Ovary (tissue), 9 donors: Measurements from ENCODE around the gene KRTAP22-2. TPM values are rescaled to one million over a fixed set of nuclear protein-coding genes. Genes with fewer than 3 reads are reported as not detected.

Experiments used
- DNase-seq, 5 donors: peaks; one replicate each; pipeline ENCODE4 v3.0.0-alpha.2; 2019 to 2020
- H3K27ac ChIP-seq, 2 donors: fragments of 200-600 bp; one replicate each; pipeline versions ENCODE4 v1.5.1 to v1.8.0; 2019 to 2022
- H3K27me3 ChIP-seq: fragments of 200-600 bp; one replicate; pipeline ENCODE4 v1.8.0; 2022
- H3K36me3 ChIP-seq: fragments of 200-600 bp; sonication (generic); one replicate; pipeline ENCODE4 v1.5.1; 2019
- H3K4me1 ChIP-seq: one replicate; pipeline ENCODE4 v1.8.1; 2013; ENCODE audit warnings: mild to moderate bottlenecking, moderate library complexity; ENCODE audit not compliant: insufficient read depth
- H3K4me3 ChIP-seq: fragments of 200-600 bp; sonication (generic); one replicate; pipeline ENCODE4 v1.5.1; 2017
- H3K9me3 ChIP-seq, 2 donors: fragments of 200-600 bp in 1 of 2; sonication (generic) in 1 of 2; one replicate each; pipeline versions ENCODE4 v1.5.1 to v1.8.1; 2013 to 2019; ENCODE audit warnings: mild to moderate bottlenecking in 1 of 2, moderate library complexity in 1 of 2
- EP300 ChIP-seq: sonication (generic); formaldehyde crosslinking; IDR thresholded peaks from one replicate; pipeline ENCODE4 v1.6.1; 2017; ENCODE audit warnings: antibody characterized with exemption
- POLR2A ChIP-seq: fragments of 450-650 bp; IDR thresholded peaks from one replicate; pipeline ENCODE4 v1.6.1; 2017; ENCODE audit warnings: antibody characterized with exemption, mild to moderate bottlenecking, moderate library complexity
- WGBS, 3 donors: extraction: QIAGEN DNeasy Blood & Tissue Kit in 1 of 3; methylation state at CpG; one replicate each; pipeline versions ENCODE4 v1.1.5 to v1.1.7; 2013 to 2017; 5-methylcytosine and 5-hydroxymethylcytosine counted together
- intact Hi-C, 4 donors: fragments of 100-400 bp; cut with DNase I; formaldehyde crosslinking; loops; one replicate each; pipeline versions ENCODE4 v1.11.0 to v1.15.1; 2022 to 2023
- polyA plus RNA-seq, 2 donors: library from polyadenylated mRNA; stranded (reverse); fragments of 200-250 nt in 1 of 2; fragments of 350-450 nt in 1 of 2; fragmentation: Illumina TruSeq in 1 of 2; extraction: RNeasy Lipid Tissue Mini Kit (QIAGEN cat#74804) in 1 of 2; gene quantifications; one replicate each; pipeline ENCODE4 v1.2.3, GENCODE V29; 2013 to 2014
- total RNA-seq, 7 donors: library from RNA; depleted of rRNA in 2 of 7; stranded (reverse); fragments of >200 nt in 2 of 7; fragmentation: NEBNext Ultra II Directional in 3 of 7; extraction: Animal tissue kit (Norgen Biotek cat#: 25700) in 3 of 7; gene quantifications; one replicate each; pipeline versions ENCODE4 v1.1.0 to v1.2.4, GENCODE V29; 2016 to 2023
- TF ChIP-seq, protein P1 (sequence below), 3 donors: fragments of 450-650 bp in 2 of 3; fragments of 200-600 bp in 1 of 3; IDR thresholded peaks; one replicate each; pipeline versions ENCODE4 v1.5.1 to v1.8.0; 2016 to 2022; ENCODE audit warnings: antibody characterized with exemption in 3 of 3, mild to moderate bottlenecking in 1 of 3
- donor health status: DM: no; HTN: no; CAD: no; lungs with moderate emphysema.
- donor health status: DM: no; HTN: no; CAD: no.
- donor health status: Bipolar disorder and iron deficiency.
- donor health status: DM: yes; HTN: yes; CAD: no.
- donor health status: DM: no; HTN: no; CAD: no.
- donor health status: DM: yes; HTN: yes; CAD: no.

The KRTAP22-2 gene
- total and polyA plus RNA-seq, 9 donors, result not detected

DNA sequence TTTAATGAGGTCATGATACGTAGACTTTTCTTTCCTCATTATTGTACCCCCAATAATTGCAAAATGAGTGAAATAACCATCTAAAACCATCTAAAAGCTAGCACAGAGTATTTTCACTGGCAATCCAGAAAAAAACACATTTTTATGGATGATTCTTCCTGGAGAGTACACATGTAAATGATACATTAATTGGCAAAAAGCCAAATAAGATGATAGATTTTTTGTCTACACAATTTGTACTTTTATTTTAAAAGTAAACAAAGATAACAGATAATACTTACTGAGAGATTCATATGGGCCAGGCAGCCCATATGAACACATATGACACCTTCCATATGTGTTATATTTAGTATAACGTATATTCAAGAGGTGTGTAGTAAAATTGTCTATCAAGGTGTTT, 26.6 kb downstream of the KRTAP22-2 start:
- DNase-seq, result no peak
- intact Hi-C loops, result no loop called here
- TF ChIP-seq POLR2A, result no peak
- no peaks in the 10 kb centered on the region for H3K9me3 ChIP-seq
- no peaks in the 10 kb centered on the region for H3K4me1 ChIP-seq
- no peak overlapping the region for H3K4me3 ChIP-seq
- no peaks in the 10 kb centered on the region for H3K27me3 ChIP-seq
- no peaks in the 10 kb centered on the region for H3K36me3 ChIP-seq
- H3K27ac ChIP-seq, result no peak overlapping the region
- 80 to 84% (median 81%) methylated on average over 2 of the region's 2 CpGs for WGBS, 3 donors

DNA sequence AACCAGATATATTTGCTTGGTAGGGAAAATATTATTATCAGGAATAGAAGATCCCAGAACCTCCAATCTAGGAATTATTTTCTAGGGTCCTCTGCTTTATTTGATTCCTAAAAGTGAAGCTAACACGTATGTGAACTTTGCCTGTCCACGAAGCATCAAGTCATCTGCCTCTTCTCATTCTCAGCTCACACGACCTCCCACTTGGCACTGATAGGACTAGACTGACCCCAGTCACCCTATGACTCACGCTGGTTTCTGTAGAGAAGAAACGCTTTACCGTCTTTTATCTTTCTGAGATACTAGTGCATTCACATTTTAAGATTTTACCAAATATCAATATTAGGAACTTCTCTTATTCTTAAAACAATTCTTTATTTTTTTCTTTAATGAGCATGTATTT, 27.1 kb downstream of the KRTAP22-2 start:
- TF ChIP-seq EP300 (no peak), POLR2A (no peak)
- TF ChIP-seq, protein P1, sequence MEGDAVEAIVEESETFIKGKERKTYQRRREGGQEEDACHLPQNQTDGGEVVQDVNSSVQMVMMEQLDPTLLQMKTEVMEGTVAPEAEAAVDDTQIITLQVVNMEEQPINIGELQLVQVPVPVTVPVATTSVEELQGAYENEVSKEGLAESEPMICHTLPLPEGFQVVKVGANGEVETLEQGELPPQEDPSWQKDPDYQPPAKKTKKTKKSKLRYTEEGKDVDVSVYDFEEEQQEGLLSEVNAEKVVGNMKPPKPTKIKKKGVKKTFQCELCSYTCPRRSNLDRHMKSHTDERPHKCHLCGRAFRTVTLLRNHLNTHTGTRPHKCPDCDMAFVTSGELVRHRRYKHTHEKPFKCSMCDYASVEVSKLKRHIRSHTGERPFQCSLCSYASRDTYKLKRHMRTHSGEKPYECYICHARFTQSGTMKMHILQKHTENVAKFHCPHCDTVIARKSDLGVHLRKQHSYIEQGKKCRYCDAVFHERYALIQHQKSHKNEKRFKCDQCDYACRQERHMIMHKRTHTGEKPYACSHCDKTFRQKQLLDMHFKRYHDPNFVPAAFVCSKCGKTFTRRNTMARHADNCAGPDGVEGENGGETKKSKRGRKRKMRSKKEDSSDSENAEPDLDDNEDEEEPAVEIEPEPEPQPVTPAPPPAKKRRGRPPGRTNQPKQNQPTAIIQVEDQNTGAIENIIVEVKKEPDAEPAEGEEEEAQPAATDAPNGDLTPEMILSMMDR (IDR thresholded peaks at IDR 0.05), result no peak
- Histone ChIP-seq H3K9me3 (no peaks in the 10 kb centered on the region), H3K27ac (no peak overlapping the region), H3K36me3 (no peaks in the 10 kb centered on the region), H3K4me1 (no peaks in the 10 kb centered on the region), H3K27me3 (no peaks in the 10 kb centered on the region), H3K4me3 (no peak overlapping the region)
- intact Hi-C loops, result no loop called here
- 52 to 78% (median 60%) methylated on average over 6 of the region's 6 CpGs for WGBS, 3 donors
- DNase-seq, result no peak

DNA sequence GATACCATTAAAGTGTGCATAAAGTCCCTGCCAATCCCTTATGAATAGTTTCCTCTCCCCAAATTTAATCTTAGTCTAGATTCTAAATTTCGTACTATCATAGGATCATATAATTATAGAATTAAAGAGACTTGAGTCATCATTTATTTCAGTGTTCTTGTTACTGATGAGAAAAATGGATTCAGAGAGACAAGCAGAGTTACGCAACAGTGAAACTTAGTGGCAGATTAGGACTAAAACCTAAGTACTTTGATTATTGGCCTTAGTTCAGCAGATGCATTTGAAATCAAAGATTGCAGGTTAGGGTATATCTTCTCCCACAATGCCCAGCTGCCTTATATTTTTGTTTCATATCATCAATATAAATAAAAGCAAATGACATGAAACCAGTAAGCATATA, 28.2 kb downstream of the KRTAP22-2 start:
- WGBS, 3 donors, result 73 to 80% (median 79%) methylated on average over 2 of the region's 2 CpGs
- no peaks in the 10 kb centered on the region for H3K36me3 ChIP-seq
- H3K27me3 ChIP-seq, result no peaks in the 10 kb centered on the region
- H3K9me3 ChIP-seq, result no peaks in the 10 kb centered on the region
- DNase-seq, result no peak
- no peak overlapping the region for H3K27ac ChIP-seq
- H3K4me1 ChIP-seq, result no peaks in the 10 kb centered on the region
- intact Hi-C loops, result no loop called here
- TF ChIP-seq POLR2A (no peak), EP300 (no peak)
- TF ChIP-seq, protein P1 (IDR thresholded peaks at IDR 0.05), result no peak
- H3K4me3 ChIP-seq, result no peak overlapping the region

DNA sequence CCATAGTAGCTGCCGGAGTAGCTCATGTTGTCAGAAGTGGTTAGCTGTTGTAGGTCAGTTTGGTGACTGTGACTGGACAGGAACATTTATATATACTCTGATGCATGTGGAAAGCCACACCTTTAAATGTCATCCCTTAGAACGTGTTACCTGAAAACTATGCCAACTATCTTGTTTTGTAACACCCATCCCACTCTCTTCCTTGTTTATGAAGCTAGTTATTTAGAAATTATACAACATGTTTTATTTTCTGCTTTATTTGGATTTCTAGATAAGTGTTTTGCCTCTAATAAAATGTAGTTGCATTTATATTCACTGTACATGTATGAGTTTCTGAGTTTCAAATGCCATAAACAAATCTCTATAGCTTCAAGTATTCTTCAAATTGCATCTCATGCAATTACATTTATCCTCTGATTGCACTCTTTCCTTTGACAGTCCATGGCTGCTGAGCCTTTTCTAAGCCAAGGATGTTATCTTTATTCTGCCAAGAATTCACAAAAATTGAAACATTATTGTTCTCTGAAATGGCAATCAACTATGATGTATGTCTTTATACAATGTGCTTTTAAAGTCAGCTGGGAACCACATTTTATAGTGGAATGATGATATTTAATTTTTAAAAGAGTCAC, 28.8 kb downstream of the KRTAP22-2 start, which contains the start of gene KRTAP19-7:
KRTAP19-7 (minus strand) TSS at position 51 of the 632 bp plus-strand sequence; CDS start at position 26, 25 bp downstream.
- Histone ChIP-seq H3K9me3 (no peaks in the 10 kb centered on the region), H3K4me3 (no peak within 1 kb of the TSS), H3K4me1 (no peaks in the 10 kb centered on the region), H3K27ac (no peak within 1 kb of the TSS), H3K36me3 (no peaks in the 10 kb centered on the region), H3K27me3 (no peaks in the 10 kb centered on the region)
- no peak for DNase-seq
- WGBS, 3 donors, result 54 to 76% (median 68%) methylated on average over 2 of the region's 2 CpGs
- TF ChIP-seq, protein P1 (IDR thresholded peaks at IDR 0.05), result no peak
- TF ChIP-seq POLR2A, result no peak
- no peak for TF ChIP-seq EP300
- intact Hi-C loops, result no loop called here

DNA sequence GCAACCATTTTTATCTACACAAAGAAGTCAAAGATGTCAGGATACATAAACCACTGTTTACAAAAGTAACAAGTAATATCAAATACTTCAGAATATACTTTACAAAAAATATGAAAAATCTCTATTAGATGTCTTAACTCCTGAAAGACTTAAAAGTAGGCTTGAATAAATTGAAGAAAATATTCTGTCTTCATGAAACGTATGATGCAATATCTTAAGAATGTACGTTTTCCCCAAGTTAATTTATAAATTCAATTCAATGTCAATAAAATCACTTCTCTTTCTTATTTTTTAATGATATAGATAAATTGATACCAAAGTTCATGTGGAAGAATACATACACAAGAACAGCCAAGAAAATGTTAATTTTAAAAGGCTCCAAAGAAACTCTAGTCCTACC, 35.1 kb downstream of the KRTAP22-2 start:
- no peak overlapping the region for H3K4me3 ChIP-seq
- H3K27me3 ChIP-seq, result no peaks in the 10 kb centered on the region
- H3K4me1 ChIP-seq, result no peaks in the 10 kb centered on the region
- H3K27ac ChIP-seq, result no peak overlapping the region
- H3K9me3 ChIP-seq, result no peaks in the 10 kb centered on the region
- 79 to 90% (median 82%) methylated on average over 2 of the region's 2 CpGs for WGBS, 3 donors
- no peak for TF ChIP-seq POLR2A
- no peak for TF ChIP-seq EP300
- TF ChIP-seq, protein P1 (IDR thresholded peaks at IDR 0.05), result no peak
- DNase-seq, result no peak
- intact Hi-C loops, result no loop called here
- no peaks in the 10 kb centered on the region for H3K36me3 ChIP-seq
